GM10266 (cell line): ENCODE data around the gene RXRB.

Source experiments
- DNase-seq: peaks from one replicate; pipeline ENCODE4 v3.0.0; 2012; ENCODE audit errors: extremely low spot score
- TF ChIP-seq, protein P1 (sequence below): IDR thresholded peaks from 2 replicates; pipeline ENCODE4 v1.5.1; 2012; ENCODE audit warnings: mild to moderate bottlenecking, low read depth; ENCODE audit not compliant: control insufficient read depth, insufficient read depth; ENCODE audit errors: missing control alignments

The RXRB gene

DNA sequence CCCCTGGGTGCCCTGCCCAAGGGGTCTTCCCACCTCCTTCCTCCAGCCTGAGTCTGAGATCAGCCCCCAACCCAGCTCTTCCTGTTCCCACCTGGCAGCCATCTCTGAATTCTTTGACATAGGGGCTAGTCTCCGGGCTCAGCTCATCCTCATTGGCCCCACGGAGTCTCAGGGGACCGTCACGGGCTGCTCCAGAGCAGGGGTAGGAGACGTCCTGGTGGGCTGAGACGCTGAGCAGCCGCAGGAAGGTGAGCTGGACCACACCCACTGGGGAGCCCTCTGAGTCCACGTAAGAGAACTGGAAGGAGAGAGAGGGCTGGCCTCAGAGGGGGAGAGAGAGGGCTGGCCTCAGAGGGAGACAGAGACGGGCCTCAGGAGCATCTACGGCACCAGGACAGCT lies 36.3 kb downstream of the RXRB start:
- TF ChIP-seq, protein P1, sequence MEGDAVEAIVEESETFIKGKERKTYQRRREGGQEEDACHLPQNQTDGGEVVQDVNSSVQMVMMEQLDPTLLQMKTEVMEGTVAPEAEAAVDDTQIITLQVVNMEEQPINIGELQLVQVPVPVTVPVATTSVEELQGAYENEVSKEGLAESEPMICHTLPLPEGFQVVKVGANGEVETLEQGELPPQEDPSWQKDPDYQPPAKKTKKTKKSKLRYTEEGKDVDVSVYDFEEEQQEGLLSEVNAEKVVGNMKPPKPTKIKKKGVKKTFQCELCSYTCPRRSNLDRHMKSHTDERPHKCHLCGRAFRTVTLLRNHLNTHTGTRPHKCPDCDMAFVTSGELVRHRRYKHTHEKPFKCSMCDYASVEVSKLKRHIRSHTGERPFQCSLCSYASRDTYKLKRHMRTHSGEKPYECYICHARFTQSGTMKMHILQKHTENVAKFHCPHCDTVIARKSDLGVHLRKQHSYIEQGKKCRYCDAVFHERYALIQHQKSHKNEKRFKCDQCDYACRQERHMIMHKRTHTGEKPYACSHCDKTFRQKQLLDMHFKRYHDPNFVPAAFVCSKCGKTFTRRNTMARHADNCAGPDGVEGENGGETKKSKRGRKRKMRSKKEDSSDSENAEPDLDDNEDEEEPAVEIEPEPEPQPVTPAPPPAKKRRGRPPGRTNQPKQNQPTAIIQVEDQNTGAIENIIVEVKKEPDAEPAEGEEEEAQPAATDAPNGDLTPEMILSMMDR = no peak
- DNase-seq = no peak

DNA sequence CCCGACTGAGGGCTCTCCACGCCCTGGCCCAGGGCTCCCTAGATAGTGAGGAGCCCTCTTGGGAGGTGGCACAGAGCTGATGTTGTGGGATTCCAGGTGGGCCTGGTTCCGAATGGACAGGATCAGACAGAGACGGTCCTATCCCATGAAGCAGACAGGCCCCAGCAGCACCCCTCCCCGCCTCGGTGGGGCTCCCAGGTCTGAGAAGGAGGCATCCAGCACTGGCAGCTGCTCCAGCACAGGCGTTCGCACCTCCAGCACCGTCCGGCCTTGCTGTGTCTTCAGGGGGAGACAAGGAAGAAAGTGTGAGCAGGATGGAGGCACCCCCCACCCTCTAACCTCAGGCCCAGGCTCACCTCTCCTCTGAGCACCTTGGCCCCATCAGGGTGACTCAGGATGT lies 36.9 kb downstream of the RXRB start:
- TF ChIP-seq, protein P1 = no peak
- DNase-seq = no peak

DNA sequence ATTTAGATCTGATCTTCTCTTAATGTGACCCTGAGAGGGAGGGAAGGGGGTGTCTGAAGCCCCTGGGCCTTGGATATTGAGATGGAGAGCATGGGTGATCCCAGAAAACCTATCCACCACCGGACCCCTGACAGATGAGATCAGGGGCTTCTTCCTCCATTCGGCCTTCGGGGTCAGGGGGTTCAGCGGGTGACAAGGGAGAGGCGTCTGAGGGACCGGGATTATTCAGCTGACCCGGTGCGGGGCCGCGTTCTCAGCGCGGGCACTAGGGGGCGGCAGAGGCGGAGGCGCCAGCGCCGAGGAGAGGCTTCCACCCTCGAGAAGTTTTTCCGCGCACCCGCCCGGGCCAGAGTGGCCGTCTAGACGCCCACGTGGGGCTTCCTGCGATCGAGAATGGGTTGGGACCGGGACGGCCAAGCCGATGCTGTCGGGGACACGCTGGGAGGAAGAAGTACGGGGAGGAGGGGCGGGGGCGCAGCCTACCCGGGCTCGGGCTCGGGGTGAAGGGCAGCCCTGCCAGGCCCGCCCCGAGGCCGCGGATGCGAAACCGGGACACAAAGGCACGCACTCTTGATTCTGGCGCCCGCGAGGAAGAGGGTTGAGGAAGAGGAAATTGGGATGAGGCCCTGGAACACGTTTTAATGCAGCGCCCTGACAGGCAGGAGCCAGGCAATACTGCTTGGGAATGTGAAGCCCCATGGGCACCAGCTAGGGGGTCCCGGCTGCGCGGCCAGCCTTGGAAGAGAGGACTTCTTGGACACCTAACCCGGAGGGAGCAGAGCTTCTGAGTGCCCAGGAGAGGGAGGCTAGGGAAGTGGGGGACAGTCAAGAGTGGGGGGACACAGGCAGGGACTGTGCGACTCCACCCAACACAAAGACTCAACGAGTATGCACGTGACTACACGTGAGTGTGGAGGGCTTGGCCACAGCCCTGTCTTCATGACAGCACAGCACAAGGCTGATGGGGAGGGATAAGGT lies 38.8 kb downstream of the RXRB start:
- TF ChIP-seq, protein P1 = peak; percentile 93
- peak; percentile 84 for DNase-seq

DNA sequence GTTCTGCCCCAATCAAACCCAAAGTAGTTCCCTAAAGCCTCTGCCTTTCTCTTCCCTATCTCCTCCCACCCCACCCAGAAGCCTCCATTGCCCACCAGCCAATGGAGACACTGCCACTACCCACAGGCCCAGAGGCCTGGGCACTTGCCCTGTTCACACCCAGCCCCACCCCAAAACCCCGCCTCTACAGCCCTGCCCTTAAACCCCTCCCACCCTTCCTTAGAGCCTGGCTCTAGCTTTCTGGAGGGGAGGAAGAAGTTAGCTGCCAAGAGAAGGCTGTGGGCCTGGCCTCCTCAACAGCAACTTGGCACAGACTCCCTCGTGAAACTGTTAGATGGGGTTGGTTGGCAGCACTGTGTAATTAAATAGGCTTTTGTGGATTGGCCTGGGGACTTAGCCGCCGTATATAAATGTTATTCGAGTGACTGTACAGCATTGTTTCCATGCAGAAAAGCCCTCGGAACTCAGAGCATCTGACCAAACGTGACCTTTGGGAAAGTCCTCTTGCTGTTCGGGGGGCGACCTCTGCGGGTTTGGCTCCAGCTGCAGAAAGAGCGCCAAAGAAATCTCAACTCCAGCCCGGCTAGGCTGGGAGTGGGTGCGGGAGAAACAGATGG lies 39.6 kb downstream of the RXRB start:
- TF ChIP-seq, protein P1 = peak; percentile 18
- DNase-seq = no peak

DNA sequence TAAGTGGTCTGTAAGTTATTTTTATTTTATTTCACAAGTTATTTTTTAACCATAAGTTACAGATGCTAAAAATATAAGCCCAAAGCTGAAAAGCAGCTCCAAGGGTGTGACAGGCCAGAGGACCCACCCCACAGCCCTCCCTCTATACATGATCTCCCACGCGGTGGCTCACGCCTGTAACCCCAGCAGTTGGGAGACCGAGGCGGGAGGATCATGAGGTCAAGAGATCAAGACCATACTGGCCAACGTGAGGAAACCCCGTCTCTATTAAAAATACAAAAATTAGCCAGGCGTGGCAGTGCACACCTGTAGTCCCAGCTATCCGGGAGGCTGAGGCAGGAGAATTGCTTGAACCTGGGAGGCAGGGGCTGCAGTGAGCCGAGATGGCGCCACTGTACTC lies 40.4 kb downstream of the RXRB start:
- DNase-seq = no peak
- TF ChIP-seq, protein P1 = no peak

DNA sequence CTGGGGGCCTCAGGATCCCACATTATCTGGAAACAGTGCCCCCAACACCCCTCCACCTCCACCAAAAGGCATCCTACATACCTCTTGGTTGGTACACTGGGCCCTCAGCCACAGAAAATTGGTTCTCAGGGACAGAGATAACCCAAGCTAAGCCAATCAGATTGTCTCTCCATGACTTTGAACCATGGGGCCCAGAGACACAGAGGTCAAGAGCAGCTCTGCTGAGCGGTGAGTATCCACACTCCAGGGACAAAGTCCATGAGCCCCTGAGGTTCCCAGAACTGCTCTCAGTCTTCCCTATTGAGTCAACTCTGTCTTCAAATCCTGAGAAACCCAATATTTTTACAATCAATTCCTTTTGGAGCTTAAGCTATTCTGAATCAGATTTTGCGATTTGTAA lies 43.5 kb downstream of the RXRB start:
- TF ChIP-seq, protein P1 = no peak
- no peak for DNase-seq

DNA sequence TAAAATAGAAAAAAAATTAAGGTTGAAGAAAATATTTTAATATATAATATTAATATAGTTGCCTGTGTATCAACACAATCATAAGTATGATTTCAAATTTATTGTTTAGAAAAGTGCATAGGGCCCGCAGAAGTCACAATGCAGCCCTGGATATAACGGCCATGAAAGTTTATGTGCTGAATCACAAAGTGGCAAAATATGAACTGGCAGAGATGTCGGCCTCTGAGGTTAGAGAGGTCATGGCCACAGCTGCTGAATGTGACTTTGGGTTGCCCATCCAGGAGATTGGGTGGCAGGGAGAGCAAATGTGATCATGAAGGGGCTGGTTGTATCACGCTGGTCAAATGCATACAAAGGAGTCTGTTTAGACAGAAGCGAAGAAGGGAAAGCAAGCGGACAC lies 43.9 kb downstream of the RXRB start:
- TF ChIP-seq, protein P1 = no peak
- DNase-seq = no peak
